Measurements from ENCODE around the gene ZNF804A.

Gene ZNF804A

GRCh38 chr2:184611361-184612085, 13.2 kb downstream of the ZNF804A start:
- no peak for DNase-seq

- DNase-seq = no peak
These were observed 22.0 kb downstream of the ZNF804A start for GRCh38 chr2:184620367-184620766.

GRCh38 chr2:184624311-184624710, 26.0 kb downstream of the ZNF804A start:
- DNase-seq = no peak

- no peak for DNase-seq
These were observed 29.7 kb downstream of the ZNF804A start for GRCh38 chr2:184628051-184628450.

GRCh38 chr2:184633726-184634125, 35.4 kb downstream of the ZNF804A start:
- DNase-seq = no peak

GRCh38 chr2:184637781-184638180, 39.5 kb downstream of the ZNF804A start:
- DNase-seq = no peak

- no peak for DNase-seq
These were observed 46.4 kb downstream of the ZNF804A start for GRCh38 chr2:184644685-184645084.

- DNase-seq = no peak
These were observed 47.8 kb downstream of the ZNF804A start for GRCh38 chr2:184646177-184646576.

GRCh38 chr2:184646593-184646992, 48.3 kb downstream of the ZNF804A start:
- DNase-seq = no peak

- no peak for DNase-seq
These were observed 56.6 kb downstream of the ZNF804A start for GRCh38 chr2:184654945-184655344.

GRCh38 chr2:184677171-184677570, 78.8 kb downstream of the ZNF804A start:
- DNase-seq = no peak

- no peak for DNase-seq
These were observed 81.1 kb downstream of the ZNF804A start for GRCh38 chr2:184679219-184680018.

- DNase-seq = no peak
These were observed 82.5 kb downstream of the ZNF804A start for GRCh38 chr2:184680825-184681224.

GRCh38 chr2:184681642-184682321, 83.5 kb downstream of the ZNF804A start:
- DNase-seq = no peak

GRCh38 chr2:184683911-184684310, 85.6 kb downstream of the ZNF804A start:
- no peak for DNase-seq

GRCh38 chr2:184685999-184686841, 87.9 kb downstream of the ZNF804A start:
- no peak for DNase-seq

GRCh38 chr2:184689638-184690037, 91.3 kb downstream of the ZNF804A start:
- no peak for DNase-seq

- no peak for DNase-seq
These were observed 93.9 kb downstream of the ZNF804A start for GRCh38 chr2:184692141-184692734.

- DNase-seq = no peak
These were observed 98.3 kb downstream of the ZNF804A start for GRCh38 chr2:184696644-184697043.

GRCh38 chr2:184698476-184698875, 100.1 kb downstream of the ZNF804A start:
- DNase-seq = no peak

GRCh38 chr2:184721881-184722280, 123.6 kb downstream of the ZNF804A start:
- no peak for DNase-seq

GRCh38 chr2:184727813-184728212, 129.5 kb downstream of the ZNF804A start:
- DNase-seq = no peak
